HEK293 (cell line): Measurements from ENCODE around the gene AIM2.

ENCODE experiments used
- CTCF ChIA-PET: fragments of 350-600 bp; formaldehyde crosslinking; extraction: SDS; loops from one replicate; lab custom pipeline; 2021; ENCODE audit warnings: antibody characterized with exemption; lab: Yijun Ruan, JAX
- POLR2A ChIA-PET: fragments of 300-600 bp; formaldehyde crosslinking; extraction: SDS; loops from one replicate; lab custom pipeline; 2020; ENCODE audit warnings: antibody characterized with exemption, inconsistent platforms; lab: Yijun Ruan, JAX
- H3K27ac ChIP-seq: fragments of 200-500 bp; sonication (Bioruptor generic); 2 replicates; pipeline ENCODE4 v1.5.1; 2014; ENCODE audit warnings: low read depth, low read length, control low read depth, inconsistent platforms; ENCODE audit errors: extremely low read depth
- H3K36me3 ChIP-seq, 2 experiments: fragments of 200-500 bp in 1 of 2; sonication (Bioruptor generic) in 1 of 2; 1 replicate in 1 of 2; 2 replicates in 1 of 2; pipeline ENCODE4 v1.5.1; 2014 to 2017; ENCODE audit warnings: inconsistent platforms in 2 of 2, low read length in 2 of 2; ENCODE audit not compliant: control insufficient read depth in 2 of 2, insufficient read depth in 1 of 2
- H3K4me1 ChIP-seq: fragments of 200-500 bp; sonication (Bioruptor generic); 2 replicates; pipeline ENCODE4 v1.5.1; 2014; ENCODE audit warnings: mild to moderate bottlenecking, low read length, inconsistent platforms; ENCODE audit not compliant: control insufficient read depth, insufficient read depth
- H3K4me3 ChIP-seq: 2 replicates; pipeline ENCODE4 v1.5.1; 2011; ENCODE audit warnings: low read depth, mild to moderate bottlenecking, control low read depth, low read length, moderate library complexity
- H3K9me3 ChIP-seq: fragments of 200-500 bp; sonication (Bioruptor generic); 2 replicates; pipeline ENCODE4 v1.5.1; 2014; ENCODE audit warnings: low read depth, low read length, inconsistent platforms; ENCODE audit not compliant: control insufficient read depth, insufficient read depth
- BCL11B ChIP-seq: fragments of 450-650 bp; formaldehyde crosslinking; IDR thresholded peaks from 2 replicates; pipeline ENCODE4 v1.5.1; 2016; ENCODE audit warnings: low read depth, missing biosample characterization, missing genetic modification characterization
- EGR2 ChIP-seq: fragments of 450-650 bp; formaldehyde crosslinking; IDR thresholded peaks from 2 replicates; pipeline ENCODE4 v1.5.1; 2016; ENCODE audit warnings: low read depth, missing biosample characterization, missing genetic modification characterization
- GLI4 ChIP-seq: fragments of 450-650 bp; formaldehyde crosslinking; IDR thresholded peaks from 2 replicates; pipeline ENCODE4 v1.5.1; 2016; ENCODE audit warnings: missing biosample characterization, missing genetic modification characterization
- KLF7 ChIP-seq: fragments of 450-650 bp; formaldehyde crosslinking; IDR thresholded peaks from 2 replicates; pipeline ENCODE4 v1.5.1; 2016; ENCODE audit warnings: missing biosample characterization, missing genetic modification characterization, borderline replicate concordance
- PRDM4 ChIP-seq: fragments of 450-650 bp; formaldehyde crosslinking; IDR thresholded peaks from 2 replicates; pipeline ENCODE4 v1.5.1; 2017; ENCODE audit warnings: missing biosample characterization, missing genetic modification characterization
- RBAK ChIP-seq: fragments of 450-650 bp; formaldehyde crosslinking; IDR thresholded peaks from 2 replicates; pipeline ENCODE4 v1.5.1; 2016; ENCODE audit warnings: missing biosample characterization, missing genetic modification characterization
- SP2 ChIP-seq: fragments of 450-650 bp; formaldehyde crosslinking; IDR thresholded peaks from 2 replicates; pipeline ENCODE4 v1.5.1; 2016; ENCODE audit warnings: missing biosample characterization, missing genetic modification characterization
- ZFHX2 ChIP-seq: fragments of 450-650 bp; formaldehyde crosslinking; conservative IDR thresholded peaks from 2 replicates; pipeline ENCODE4 v1.5.1; 2016; ENCODE audit warnings: missing biosample characterization, missing genetic modification characterization
- ZFP3 ChIP-seq: fragments of 450-650 bp; formaldehyde crosslinking; IDR thresholded peaks from 2 replicates; pipeline ENCODE4 v1.5.1; 2016; ENCODE audit warnings: low read depth, missing biosample characterization, missing genetic modification characterization
- ZNF169 ChIP-seq: fragments of 450-650 bp; formaldehyde crosslinking; IDR thresholded peaks from 2 replicates; pipeline ENCODE4 v1.5.1; 2016; ENCODE audit warnings: missing biosample characterization, missing genetic modification characterization
- ZNF26 ChIP-seq: fragments of 450-650 bp; formaldehyde crosslinking; IDR thresholded peaks from 2 replicates; pipeline ENCODE4 v1.5.1; 2016; ENCODE audit warnings: missing biosample characterization, missing genetic modification characterization
- ZNF280D ChIP-seq: fragments of 450-650 bp; formaldehyde crosslinking; IDR thresholded peaks from 2 replicates; pipeline ENCODE4 v1.5.1; 2016; ENCODE audit warnings: missing biosample characterization, missing genetic modification characterization
- ZNF292 ChIP-seq: fragments of 450-650 bp; formaldehyde crosslinking; IDR thresholded peaks from 2 replicates; pipeline ENCODE4 v1.5.1; 2016; ENCODE audit warnings: low read depth, missing biosample characterization, missing genetic modification characterization, borderline replicate concordance
- ZNF48 ChIP-seq: fragments of 450-650 bp; formaldehyde crosslinking; IDR thresholded peaks from 2 replicates; pipeline ENCODE4 v1.5.1; 2016; ENCODE audit warnings: missing biosample characterization, missing genetic modification characterization
- ZNF555 ChIP-seq: fragments of 450-650 bp; formaldehyde crosslinking; conservative IDR thresholded peaks from 2 replicates; pipeline ENCODE4 v1.5.1; 2017; ENCODE audit warnings: missing biosample characterization, mild to moderate bottlenecking, missing genetic modification characterization, inconsistent platforms
- ZNF571 ChIP-seq: fragments of 450-650 bp; formaldehyde crosslinking; IDR thresholded peaks from 2 replicates; pipeline ENCODE4 v1.5.0; 2017; ENCODE audit warnings: missing biosample characterization, missing genetic modification characterization
- ZNF596 ChIP-seq: fragments of 450-650 bp; IDR thresholded peaks from 2 replicates; pipeline ENCODE4 v1.5.0; 2018; ENCODE audit warnings: missing biosample characterization, mild to moderate bottlenecking, missing genetic modification characterization, moderate library complexity
- ZNF660 ChIP-seq: fragments of 450-650 bp; IDR thresholded peaks from 2 replicates; pipeline ENCODE4 v1.5.1; 2018; ENCODE audit warnings: missing biosample characterization, mild to moderate bottlenecking, missing genetic modification characterization
- ZNF664 ChIP-seq: fragments of 450-650 bp; formaldehyde crosslinking; IDR thresholded peaks from 2 replicates; pipeline ENCODE4 v1.5.1; 2016; ENCODE audit warnings: missing biosample characterization, missing genetic modification characterization
- ZNF704 ChIP-seq: fragments of 450-650 bp; formaldehyde crosslinking; IDR thresholded peaks from 2 replicates; pipeline ENCODE4 v1.5.1; 2016; ENCODE audit warnings: missing biosample characterization, missing genetic modification characterization
- ZNF843 ChIP-seq: fragments of 450-650 bp; formaldehyde crosslinking; IDR thresholded peaks from 2 replicates; pipeline ENCODE4 v1.5.1; 2016; ENCODE audit warnings: missing biosample characterization, missing genetic modification characterization
- ZSCAN23 ChIP-seq: fragments of 450-650 bp; formaldehyde crosslinking; IDR thresholded peaks from 2 replicates; pipeline ENCODE4 v1.5.1; 2016; ENCODE audit warnings: missing biosample characterization, missing genetic modification characterization

Gene AIM2

GRCh38 chr1:159056069-159056698 lies 20.4 kb downstream of the AIM2 start (continued):
- TF ChIP-seq SP2 (no peak), ZFHX2 (tag by site-specific recombination) (no peak), ZNF555 (tag by site-specific recombination) (no peak), ZNF280D (tag by site-specific recombination) (no peak), ZNF704 (tag by site-specific recombination) (no peak), ZNF292 (tag by site-specific recombination) (no peak)

- Histone ChIP-seq H3K9me3 (no peaks in the 10 kb centered on the region), H3K4me1 (no peaks in the 10 kb centered on the region), H3K4me3 (no peak overlapping the region), H3K27ac (no peak overlapping the region), H3K36me3 (peaks cover 0 to 61% of the 10 kb centered on the region in 2 experiments; a peak in 2 of 3 replicates)
- TF ChIP-seq ZNF660 (tag by site-specific recombination), result no peak
- TF ChIP-seq ZNF571 (tag by site-specific recombination), result no peak
- TF ChIP-seq ZNF292 (tag by site-specific recombination), result no peak
- TF ChIP-seq ZNF26 (tag by site-specific recombination), result no peak
- TF ChIP-seq ZSCAN23 (tag by site-specific recombination), result no peak
- no peak for TF ChIP-seq BCL11B
- TF ChIP-seq RBAK (tag by site-specific recombination), result no peak
- no peak for TF ChIP-seq GLI4 (tag by site-specific recombination)
- no peak for TF ChIP-seq KLF7
- no peak for TF ChIP-seq ZNF48 (tag by site-specific recombination)
- TF ChIP-seq ZNF280D (tag by site-specific recombination), result no peak
- no peak for TF ChIP-seq PRDM4
- TF ChIP-seq ZNF843, result no peak
- TF ChIP-seq ZNF169 (tag by site-specific recombination), result no peak
- TF ChIP-seq EGR2 (tag by site-specific recombination), result no peak
- TF ChIP-seq ZFP3, result no peak
- TF ChIP-seq ZNF664, result no peak
- TF ChIP-seq ZFHX2 (tag by site-specific recombination), result no peak
- TF ChIP-seq ZNF596 (tag by site-specific recombination), result no peak
- POLR2A ChIA-PET, result no interaction called here
- CTCF ChIA-PET, result interaction anchor here (0.7 to 1.3 kb wide), 2 partner anchors 17 to 21 kb away, joined by 3 to 5 read pairs; no protein-coding TSS in a partner anchor
Observed at GRCh38 chr1:159055181-159055641, 21.4 kb downstream of the AIM2 start.
